Endodermal cell (in vitro differentiated cells): Measurements from ENCODE around the gene ROS1. TPM values are rescaled to one million over a fixed set of nuclear protein-coding genes. Genes with fewer than 3 reads are reported as not detected.
"Not testable (repeated sequence)": the region's sequence is repeated elsewhere in the genome, so short reads cannot be mapped to it uniquely, and the experiment has no call there.

Source experiments
- DNase-seq: peaks from one replicate; pipeline ENCODE4 v3.0.0-alpha.2; 2017
- H3K27ac ChIP-seq: 2 replicates; pipeline ENCODE4 v1.5.1; 2013; ENCODE audit warnings: mild to moderate bottlenecking, low read depth, low read length, moderate library complexity
- H3K27me3 ChIP-seq: 2 replicates; pipeline ENCODE4 v1.6.1; 2013; ENCODE audit warnings: mild to moderate bottlenecking, low read length, moderate library complexity; ENCODE audit not compliant: insufficient read depth, control insufficient read depth, poor library complexity, severe bottlenecking
- H3K36me3 ChIP-seq: 2 replicates; pipeline ENCODE4 v1.7.0; 2013; ENCODE audit warnings: mild to moderate bottlenecking, low read length, moderate library complexity; ENCODE audit not compliant: control insufficient read depth, insufficient read depth
- H3K4me1 ChIP-seq: one replicate; pipeline ENCODE4 v1.7.0; 2013; ENCODE audit warnings: low read length; ENCODE audit not compliant: control insufficient read depth, insufficient read depth
- H3K4me3 ChIP-seq: 2 replicates; pipeline ENCODE4 v1.5.1; 2013; ENCODE audit warnings: mild to moderate bottlenecking, low read length, moderate library complexity
- H3K9ac ChIP-seq: 2 replicates; pipeline ENCODE4 v1.6.1; 2013; ENCODE audit warnings: mild to moderate bottlenecking, low read length, moderate library complexity; ENCODE audit not compliant: poor library complexity, severe bottlenecking; ENCODE audit errors: extremely low read depth
- H3K9me3 ChIP-seq: 2 replicates; pipeline ENCODE4 v1.6.1; 2013; ENCODE audit warnings: mild to moderate bottlenecking, low read length, moderate library complexity; ENCODE audit not compliant: control insufficient read depth
- H3K27ac Mint-ChIP-seq: 2 replicates; pipeline ENCODE4 v1.8.0; 2020; ENCODE audit warnings: mixed read lengths
- H3K27me3 Mint-ChIP-seq: 2 replicates; pipeline ENCODE4 v1.8.0; 2021; ENCODE audit warnings: mild to moderate bottlenecking, mixed read lengths; ENCODE audit not compliant: insufficient read depth
- H3K36me3 Mint-ChIP-seq: 2 replicates; pipeline ENCODE4 v1.8.0; 2020; ENCODE audit warnings: low read depth, mixed read lengths
- H3K4me1 Mint-ChIP-seq: 2 replicates; pipeline ENCODE4 v1.8.0; 2020; ENCODE audit warnings: mixed read lengths
- H3K4me3 Mint-ChIP-seq: 2 replicates; pipeline ENCODE4 v1.8.0; 2020; ENCODE audit warnings: mild to moderate bottlenecking, moderate library complexity, mixed read lengths
- H3K9me3 Mint-ChIP-seq: 2 replicates; pipeline ENCODE4 v1.8.0; 2020; ENCODE audit warnings: mild to moderate bottlenecking, mixed read lengths
- WGBS, 2 experiments: methylation state at CpG; one replicate each; pipeline versions ENCODE4 v1.1.5 to v1.1.7; 2013; ENCODE audit warnings: missing lambda C conversion rate in 2 of 2, mixed read lengths in 1 of 2; ENCODE audit not compliant: insufficient coverage in 1 of 2, insufficient read length in 1 of 2; 5-methylcytosine and 5-hydroxymethylcytosine counted together
- total RNA-seq, 2 donors: library from RNA; stranded (reverse); fragmentation: NEBNext Ultra II Directional in 1 of 2; extraction: Animal tissue kit (Norgen Biotek cat#: 25700) in 1 of 2; gene quantifications; 2 replicates in 1 of 2; 3 replicates in 1 of 2; pipeline ENCODE4 v1.2.1, GENCODE V29; 2021
- TF ChIP-seq, protein P1 (sequence below): fragments of 200-600 bp; sonication (generic); conservative IDR thresholded peaks from 2 replicates; pipeline ENCODE4 v1.5.0; 2021; ENCODE audit warnings: antibody characterized with exemption, mild to moderate bottlenecking

The ROS1 gene
- total RNA-seq, 2 donors from 2014 or later: not detected

DNA sequence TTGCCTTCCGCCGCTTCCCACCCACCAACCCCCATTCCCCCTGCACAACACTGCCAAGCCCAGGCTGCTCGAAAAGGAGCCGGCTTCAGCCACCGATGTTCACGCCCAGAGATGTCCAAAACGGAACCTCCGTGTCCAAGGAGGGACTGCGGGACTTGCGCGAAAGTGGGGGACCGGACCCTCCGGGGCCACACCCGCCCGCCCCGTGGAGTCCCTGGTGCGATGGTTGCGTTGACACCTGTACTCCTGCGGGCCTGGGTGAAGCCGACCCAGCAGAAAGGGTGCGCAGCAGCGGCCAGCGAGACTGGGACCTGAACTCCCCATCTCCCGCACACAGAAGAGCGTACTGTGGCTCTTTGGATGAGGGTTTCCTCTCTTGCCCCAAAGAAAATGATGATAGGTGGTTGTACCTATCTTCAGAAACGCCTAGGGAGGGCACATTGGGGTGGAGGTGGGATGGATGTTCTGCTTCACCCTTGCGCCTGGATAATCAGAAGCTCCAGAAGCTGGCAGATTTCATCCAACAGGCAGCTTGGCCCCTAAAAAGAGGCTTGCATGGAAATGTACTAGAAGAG lies 162.3 kb downstream of the ROS1 start:
- Mint-ChIP-seq H3K27ac (no peak overlapping the region), H3K27me3 (peaks cover 69% of the 10 kb centered on the region), H3K4me3 (no peak overlapping the region), H3K4me1 (peaks cover 17% of the 10 kb centered on the region), H3K36me3 (no peaks in the 10 kb centered on the region), H3K9me3 (no peaks in the 10 kb centered on the region)
- Histone ChIP-seq H3K4me1 (no peaks in the 10 kb centered on the region), H3K27ac (no peak overlapping the region), H3K4me3 (no peak overlapping the region), H3K9ac (no peak overlapping the region), H3K27me3 (peaks cover 99% of the 10 kb centered on the region), H3K36me3 (no peaks in the 10 kb centered on the region), H3K9me3 (no peaks in the 10 kb centered on the region)
- DNase-seq: no peak
- TF ChIP-seq, protein P1, sequence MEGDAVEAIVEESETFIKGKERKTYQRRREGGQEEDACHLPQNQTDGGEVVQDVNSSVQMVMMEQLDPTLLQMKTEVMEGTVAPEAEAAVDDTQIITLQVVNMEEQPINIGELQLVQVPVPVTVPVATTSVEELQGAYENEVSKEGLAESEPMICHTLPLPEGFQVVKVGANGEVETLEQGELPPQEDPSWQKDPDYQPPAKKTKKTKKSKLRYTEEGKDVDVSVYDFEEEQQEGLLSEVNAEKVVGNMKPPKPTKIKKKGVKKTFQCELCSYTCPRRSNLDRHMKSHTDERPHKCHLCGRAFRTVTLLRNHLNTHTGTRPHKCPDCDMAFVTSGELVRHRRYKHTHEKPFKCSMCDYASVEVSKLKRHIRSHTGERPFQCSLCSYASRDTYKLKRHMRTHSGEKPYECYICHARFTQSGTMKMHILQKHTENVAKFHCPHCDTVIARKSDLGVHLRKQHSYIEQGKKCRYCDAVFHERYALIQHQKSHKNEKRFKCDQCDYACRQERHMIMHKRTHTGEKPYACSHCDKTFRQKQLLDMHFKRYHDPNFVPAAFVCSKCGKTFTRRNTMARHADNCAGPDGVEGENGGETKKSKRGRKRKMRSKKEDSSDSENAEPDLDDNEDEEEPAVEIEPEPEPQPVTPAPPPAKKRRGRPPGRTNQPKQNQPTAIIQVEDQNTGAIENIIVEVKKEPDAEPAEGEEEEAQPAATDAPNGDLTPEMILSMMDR: no peak
- WGBS, 2 experiments: 89 to 90% methylated on average over 7 to 27 of the region's 27 CpGs

DNA sequence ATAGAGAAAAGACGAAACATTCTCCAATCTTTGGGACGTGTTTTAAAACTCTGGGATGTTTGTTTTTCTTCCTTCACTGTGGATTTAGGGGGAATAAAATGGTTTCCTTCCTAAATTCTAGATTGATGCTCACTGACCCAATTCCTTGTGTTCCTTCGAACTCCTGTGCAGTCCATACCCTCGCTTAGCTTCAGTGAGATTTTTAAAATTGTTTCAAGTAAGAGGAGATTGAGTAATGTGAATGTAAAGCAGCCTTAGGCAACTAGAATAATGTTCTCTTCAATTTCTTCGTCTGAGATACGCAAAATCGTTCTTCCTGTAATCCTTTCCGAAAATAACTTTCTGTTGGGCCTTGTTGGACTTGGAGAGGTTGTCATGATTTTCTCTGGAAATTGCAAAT lies 162.9 kb downstream of the ROS1 start:
- H3K4me1 Mint-ChIP-seq: peaks cover 17% of the 10 kb centered on the region
- 82 to 93% methylated on average over 3 to 8 of the region's 8 CpGs for WGBS, 2 experiments
- peaks cover under 1% of the 10 kb centered on the region for H3K9me3 Mint-ChIP-seq
- Histone ChIP-seq H3K4me1 (no peaks in the 10 kb centered on the region), H3K27ac (no peak overlapping the region), H3K4me3 (no peak overlapping the region), H3K9ac (no peak overlapping the region), H3K36me3 (no peaks in the 10 kb centered on the region), H3K9me3 (no peaks in the 10 kb centered on the region), H3K27me3 (peaks cover 96% of the 10 kb centered on the region)
- H3K36me3 Mint-ChIP-seq: no peaks in the 10 kb centered on the region
- TF ChIP-seq, protein P1: no peak
- H3K4me3 Mint-ChIP-seq: no peak overlapping the region
- peaks cover 62% of the 10 kb centered on the region for H3K27me3 Mint-ChIP-seq
- no peak for DNase-seq
- H3K27ac Mint-ChIP-seq: no peak overlapping the region

DNA sequence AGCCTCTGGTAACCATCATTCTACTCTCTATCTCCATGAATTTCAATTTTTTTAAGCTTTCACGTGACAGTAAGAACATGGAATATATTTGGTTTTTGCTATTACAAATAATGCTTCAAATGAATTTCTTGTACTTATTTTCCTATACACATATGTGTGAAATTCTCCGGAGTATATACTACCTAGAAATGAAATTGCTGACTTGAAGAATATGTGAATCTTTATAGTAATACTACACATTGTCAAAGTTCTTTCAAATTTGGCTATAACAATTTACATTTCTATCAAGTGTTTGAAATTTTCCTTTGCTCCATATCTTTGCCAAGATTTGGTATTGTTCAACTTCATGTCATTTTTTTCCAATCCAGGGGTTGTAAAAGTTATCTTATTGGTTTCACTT lies 172.0 kb downstream of the ROS1 start:
- no peaks in the 10 kb centered on the region for H3K36me3 ChIP-seq
- Mint-ChIP-seq H3K4me1 (no peaks in the 10 kb centered on the region), H3K9me3 (peaks cover 4% of the 10 kb centered on the region), H3K27ac (no peak overlapping the region), H3K27me3 (no peaks in the 10 kb centered on the region), H3K36me3 (no peaks in the 10 kb centered on the region), H3K4me3 (no peak overlapping the region)
- H3K27me3 ChIP-seq: peaks cover 6% of the 10 kb centered on the region
- no peak for DNase-seq
- H3K9me3 ChIP-seq: no peaks in the 10 kb centered on the region
- H3K4me3 ChIP-seq: no peak overlapping the region
- H3K9ac ChIP-seq: no peak overlapping the region
- WGBS, 2 experiments: no CpG with 5 or more reads among the region's 2 CpGs
- no peak overlapping the region for H3K27ac ChIP-seq
- TF ChIP-seq, protein P1: no peak
- no peaks in the 10 kb centered on the region for H3K4me1 ChIP-seq

DNA sequence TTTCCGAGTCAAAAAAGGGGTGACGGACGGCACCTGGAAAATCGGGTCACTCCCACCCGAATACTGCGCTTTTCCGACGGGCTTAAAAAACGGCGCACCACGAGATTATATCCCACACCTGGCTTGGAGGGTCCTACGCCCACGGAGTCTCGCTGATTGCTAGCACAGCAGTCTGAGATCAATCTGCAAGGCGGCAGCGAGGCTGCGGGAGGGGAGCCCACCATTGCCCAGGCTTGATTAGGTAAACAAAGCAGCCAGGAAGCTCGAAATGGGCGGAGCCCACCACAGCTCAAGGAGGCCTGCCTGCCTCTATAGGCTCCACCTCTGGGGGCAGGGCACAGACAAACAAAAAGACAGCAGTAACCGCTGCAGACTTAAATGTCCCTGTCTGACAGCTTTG lies 180.8 kb downstream of the ROS1 start:
- DNase-seq: peak; percentile 72
- not testable (repeated sequence) for H3K4me1 ChIP-seq, H3K27me3 ChIP-seq, H3K36me3 ChIP-seq, H3K4me1 Mint-ChIP-seq, H3K27ac ChIP-seq, H3K9me3 ChIP-seq, H3K9me3 Mint-ChIP-seq, H3K4me3 ChIP-seq, H3K27me3 Mint-ChIP-seq, H3K9ac ChIP-seq, H3K36me3 Mint-ChIP-seq
- WGBS, 2 experiments: 60 to 66% methylated on average over 1 to 17 of the region's 20 CpGs
- Mint-ChIP-seq H3K27ac (peak overlapping the region; percentile 89), H3K4me3 (peak overlapping the region; percentile 68)

DNA sequence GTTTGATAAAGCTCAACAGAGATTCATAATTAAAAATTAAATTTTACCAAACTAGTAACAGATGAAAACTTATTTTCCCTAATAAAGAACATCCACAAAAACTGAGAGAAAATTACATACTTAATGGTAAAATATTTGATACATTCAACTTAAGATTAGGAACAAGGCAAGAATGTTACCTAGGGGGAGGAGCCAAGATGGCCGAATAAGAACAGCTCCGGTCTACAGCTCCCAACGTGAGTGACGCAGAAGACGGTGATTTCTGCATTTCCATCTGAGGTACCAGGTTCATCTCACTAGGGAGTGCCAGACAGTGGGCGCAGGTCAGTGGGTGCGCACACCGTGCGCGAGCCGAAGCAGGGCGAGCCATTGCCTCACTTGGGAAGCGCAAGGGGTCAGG lies 181.2 kb downstream of the ROS1 start:
- not testable (repeated sequence) for DNase-seq, H3K27ac ChIP-seq, H3K9ac ChIP-seq, H3K27me3 Mint-ChIP-seq, H3K27me3 ChIP-seq, H3K4me1 ChIP-seq, H3K4me1 Mint-ChIP-seq, H3K36me3 Mint-ChIP-seq, H3K36me3 ChIP-seq, H3K9me3 Mint-ChIP-seq, H3K4me3 ChIP-seq, H3K9me3 ChIP-seq
- peak overlapping the region; percentile 89 for H3K27ac Mint-ChIP-seq
- WGBS, 2 experiments: 56% methylated on average over 13 of the region's 13 CpGs; no CpG with 5 or more reads in 1 of the 2 experiments
- peak overlapping the region; percentile 68 for H3K4me3 Mint-ChIP-seq
